HS-27A (cell line): ENCODE measurements around the gene ZNG1B.
"Not testable (repeated sequence)": the region's sequence is repeated elsewhere in the genome, so short reads cannot be mapped to it uniquely, and the experiment has no call there.

Experiments
- DNase-seq: peaks from one replicate; pipeline ENCODE4 v3.0.0-alpha.2; 2012; ENCODE audit warnings: low read depth, missing footprints

ZNG1B gene

DNA sequence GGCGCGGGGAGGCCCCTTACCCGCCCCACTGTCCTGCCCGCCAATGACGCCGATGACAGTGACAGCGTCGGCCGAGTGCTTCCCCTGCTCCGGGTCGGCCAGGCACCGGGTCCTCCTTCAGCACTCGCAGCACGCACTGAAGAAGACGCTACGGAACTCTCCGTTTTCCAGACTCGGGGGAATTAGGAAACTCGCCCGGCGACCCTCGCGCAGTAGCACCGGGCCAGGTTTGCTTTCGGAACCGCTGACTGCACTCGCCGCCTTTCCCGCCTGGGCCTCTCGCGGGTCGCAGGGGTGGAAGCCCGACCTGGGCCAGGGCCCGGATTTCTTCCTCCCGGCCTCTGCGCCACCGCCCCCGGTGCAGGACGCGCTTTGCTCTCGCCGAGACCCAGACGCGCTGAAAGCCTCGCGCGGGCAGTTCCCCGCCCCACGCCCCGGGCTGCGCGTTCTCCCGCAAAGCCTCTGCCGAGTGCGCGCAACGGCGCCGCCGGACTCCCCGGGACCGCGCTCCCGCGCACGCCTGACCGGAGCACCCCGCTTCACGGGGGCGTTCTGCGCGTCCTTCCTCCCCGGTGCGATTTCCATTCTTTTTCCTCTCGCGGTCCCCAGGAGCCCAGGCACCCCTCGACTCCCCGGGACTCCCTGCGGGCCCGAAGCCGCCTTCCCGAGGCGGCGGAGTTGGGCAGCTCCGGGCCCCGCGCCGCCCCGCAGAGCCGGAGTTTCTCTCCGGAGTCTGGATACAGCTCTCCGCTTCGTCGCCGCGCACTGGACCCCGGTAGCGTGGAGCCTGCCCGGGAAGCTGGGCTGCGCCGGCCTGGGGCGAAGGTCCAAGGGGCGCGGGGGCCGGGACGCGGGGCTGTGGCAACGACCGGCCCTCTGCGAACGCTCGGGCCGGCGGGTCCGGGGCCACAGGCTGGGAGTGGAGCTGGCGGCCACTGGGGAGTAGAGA is 65.9 kb downstream of the ZNG1B start:
- DNase-seq = not testable (repeated sequence)

- DNase-seq = not testable (repeated sequence)
Observed at GRCh38 chr2:113504081-113504480, 66.6 kb downstream of the ZNG1B start.

DNA sequence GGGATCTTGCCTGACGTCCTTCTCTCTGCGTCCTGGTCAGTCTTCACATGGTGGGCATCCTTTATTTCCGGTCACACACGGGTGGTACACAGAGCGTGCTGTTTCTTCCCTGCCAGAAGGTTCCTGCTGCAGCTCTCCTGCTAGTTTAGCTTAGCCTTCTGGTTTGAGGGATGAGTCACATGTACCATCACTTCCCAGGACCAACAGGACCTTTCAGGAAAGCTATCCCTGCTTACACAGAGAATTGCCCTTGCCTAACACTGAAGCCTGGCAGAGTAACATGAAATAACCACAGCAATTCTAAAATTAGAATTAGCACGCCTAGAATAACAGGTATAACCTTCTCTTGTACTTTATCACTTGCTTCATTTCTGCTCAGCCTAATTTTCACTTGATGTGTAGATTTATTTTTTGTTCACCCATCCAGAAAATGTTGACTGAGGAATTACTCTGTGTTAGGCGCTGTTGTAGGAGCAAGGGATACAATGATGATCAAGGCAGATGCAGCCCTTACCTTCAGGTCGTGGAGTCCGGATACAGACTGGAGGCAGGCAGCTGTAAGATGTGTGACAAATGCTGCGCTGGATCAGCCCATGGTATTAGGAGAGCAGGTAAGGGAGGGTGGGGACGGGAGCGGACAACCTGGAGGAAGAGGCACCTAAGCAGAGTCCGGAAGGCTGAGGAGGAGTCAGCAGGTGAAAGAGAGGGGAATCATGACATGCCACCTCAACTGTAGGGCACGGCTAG is 70.1 kb downstream of the ZNG1B start:
- not testable (repeated sequence) for DNase-seq

GRCh38 chr2:113508187-113508586 is 70.7 kb downstream of the ZNG1B start:
- DNase-seq = not testable (repeated sequence)

- not testable (repeated sequence) for DNase-seq
Observed at GRCh38 chr2:113510913-113511312, 73.4 kb downstream of the ZNG1B start.

- not testable (repeated sequence) for DNase-seq
Observed at GRCh38 chr2:113511859-113512258, 74.4 kb downstream of the ZNG1B start.

DNA sequence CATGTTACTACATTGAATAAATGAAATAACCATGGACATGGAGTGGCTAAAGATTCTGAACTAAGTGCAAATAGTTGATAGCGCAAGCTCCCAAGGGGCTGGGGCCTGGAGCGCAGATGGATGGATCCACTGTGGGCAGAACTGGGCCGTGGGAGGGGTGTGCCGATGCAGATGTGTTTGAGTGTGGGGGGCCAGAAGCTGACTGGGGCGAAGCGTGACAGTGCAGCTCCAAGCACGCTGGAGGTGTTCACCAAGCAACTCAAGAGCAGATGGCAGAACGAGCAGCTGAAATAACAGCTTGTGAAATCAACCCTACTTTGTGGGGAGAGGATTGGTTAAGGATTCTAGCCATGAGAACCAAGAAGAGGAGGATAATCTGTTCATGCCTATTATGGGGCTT is 78.0 kb downstream of the ZNG1B start:
- not testable (repeated sequence) for DNase-seq

- DNase-seq = not testable (repeated sequence)
Observed at GRCh38 chr2:113515995-113516394, 78.5 kb downstream of the ZNG1B start.

GRCh38 chr2:113517025-113517424 is 79.5 kb downstream of the ZNG1B start:
- DNase-seq = not testable (repeated sequence)

GRCh38 chr2:113520837-113521236 is 83.3 kb downstream of the ZNG1B start:
- DNase-seq = not testable (repeated sequence)

DNA sequence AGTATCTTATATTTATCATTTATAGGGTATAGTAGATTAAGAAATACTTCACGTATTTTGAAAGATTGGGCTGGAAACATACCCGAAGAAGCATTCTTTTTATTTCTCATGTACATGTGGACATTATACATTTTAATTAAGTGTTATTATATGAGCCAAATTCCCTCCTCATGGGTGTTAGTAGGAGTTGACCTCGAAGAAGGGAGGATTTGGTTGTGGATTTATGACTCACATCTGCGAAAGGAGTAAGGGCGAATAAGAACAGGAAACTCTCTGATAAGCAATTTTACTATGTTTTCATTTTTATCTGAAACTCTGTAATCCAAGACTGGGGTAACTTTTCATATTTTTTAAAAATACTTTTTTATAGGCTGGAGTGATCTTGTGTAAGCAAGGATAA is 84.0 kb downstream of the ZNG1B start:
- DNase-seq = not testable (repeated sequence)

DNA sequence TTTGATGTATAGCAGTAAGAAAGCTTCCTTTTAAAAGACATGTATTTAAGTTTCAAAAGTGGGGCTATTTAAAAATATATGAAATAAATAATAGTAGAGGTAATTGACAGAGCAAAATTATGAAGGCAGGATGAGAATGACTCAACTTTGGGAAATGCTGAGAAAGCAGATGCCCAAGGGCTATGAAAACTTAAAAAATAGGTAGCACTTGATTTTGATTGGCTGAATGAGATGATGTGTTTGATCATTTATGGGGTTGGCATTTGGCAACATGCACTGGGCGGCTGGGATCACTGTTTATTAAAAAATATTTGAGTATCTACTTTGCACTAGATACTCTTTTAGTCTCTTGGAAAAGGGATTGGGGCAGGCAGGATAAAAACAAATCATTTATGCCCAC is 87.5 kb downstream of the ZNG1B start:
- not testable (repeated sequence) for DNase-seq

GRCh38 chr2:113527350-113528045 is 90.0 kb downstream of the ZNG1B start:
- not testable (repeated sequence) for DNase-seq

- not testable (repeated sequence) for DNase-seq
Observed at GRCh38 chr2:113528126-113528525, 90.6 kb downstream of the ZNG1B start.

GRCh38 chr2:113528904-113529303 is 91.4 kb downstream of the ZNG1B start:
- not testable (repeated sequence) for DNase-seq

GRCh38 chr2:113532991-113533390 is 95.5 kb downstream of the ZNG1B start:
- not testable (repeated sequence) for DNase-seq

GRCh38 chr2:113536573-113536972 is 99.1 kb downstream of the ZNG1B start:
- not testable (repeated sequence) for DNase-seq

- not testable (repeated sequence) for DNase-seq
Observed at GRCh38 chr2:113540834-113541203, 103.3 kb downstream of the ZNG1B start.

DNA sequence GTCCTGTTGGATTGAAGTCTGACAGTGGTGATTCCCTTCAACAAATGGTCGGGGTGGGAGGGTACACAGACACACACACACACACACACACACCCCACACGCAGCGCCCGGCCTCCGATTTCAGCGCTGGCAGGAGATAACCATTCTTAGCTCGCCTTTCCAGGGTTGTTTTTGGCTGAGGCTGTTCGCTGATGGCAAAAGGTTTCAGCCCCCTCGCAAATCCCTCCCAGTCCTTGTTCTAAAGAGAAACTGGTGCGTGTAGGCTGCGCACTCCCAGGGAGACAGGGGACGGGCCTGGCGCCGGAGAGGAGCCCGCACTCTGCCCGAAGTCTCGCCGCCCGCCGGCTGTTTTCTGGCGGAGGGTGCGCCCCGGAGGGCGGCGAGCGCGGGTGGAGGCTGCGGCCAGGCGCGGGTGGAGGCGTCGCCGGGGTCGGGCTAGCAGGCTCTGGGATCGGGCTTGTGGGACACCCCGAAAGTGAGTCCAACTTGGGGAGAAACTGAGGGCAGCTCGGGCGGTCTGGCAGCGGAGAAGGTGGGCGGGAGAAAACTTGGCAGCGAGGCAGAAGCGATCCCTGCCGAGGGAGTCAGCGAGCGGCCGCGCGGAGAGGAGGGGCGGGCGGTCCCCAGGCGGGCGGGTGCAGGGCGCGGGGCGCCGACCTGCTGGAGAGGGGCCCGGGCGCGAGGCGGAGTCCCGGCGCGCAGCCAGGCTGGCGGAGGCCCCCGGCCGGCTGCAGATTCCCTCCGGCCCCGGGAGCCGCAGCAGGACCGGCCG is 103.9 kb downstream of the ZNG1B start:
- not testable (repeated sequence) for DNase-seq

- not testable (repeated sequence) for DNase-seq
Observed at GRCh38 chr2:113541976-113542485, 104.5 kb downstream of the ZNG1B start.

- not testable (repeated sequence) for DNase-seq
Observed at GRCh38 chr2:113542529-113542928, 105.0 kb downstream of the ZNG1B start.
